Anterior cingulate cortex (tissue), 58 donors: ENCODE results near the gene STAG3.
"Not testable (repeated sequence)": the region's sequence is repeated elsewhere in the genome, so short reads cannot be mapped to it uniquely, and the experiment has no call there.

ENCODE experiments used
- DNase-seq, 58 donors: peaks; one replicate each; lab custom pipeline; 2025; lab: John Stamatoyannopoulos, UW

Gene STAG3

GRCh38 chr7:100173806-100174495 is 3.8 kb upstream of the STAG3 start:
- no peak for DNase-seq

GRCh38 chr7:100174582-100174981 is 3.1 kb upstream of the STAG3 start:
- DNase-seq, result no peak

GRCh38 chr7:100175296-100175935 is 2.3 kb upstream of the STAG3 start:
- no peak for DNase-seq

GRCh38 chr7:100176096-100177044 is 1.3 kb upstream of the STAG3 start:
- no peak for DNase-seq

GRCh38 chr7:100180084-100180483 is 2.4 kb downstream of the STAG3 start:
- not testable (repeated sequence) for DNase-seq

- not testable (repeated sequence) for DNase-seq
Observed at GRCh38 chr7:100182616-100183015, 4.9 kb downstream of the STAG3 start.

GRCh38 chr7:100183090-100183489 is 5.4 kb downstream of the STAG3 start:
- not testable (repeated sequence) for DNase-seq

GRCh38 chr7:100185726-100186125 is 8.0 kb downstream of the STAG3 start:
- no peak for DNase-seq

- no peak for DNase-seq
Observed at GRCh38 chr7:100189061-100189460, 11.3 kb downstream of the STAG3 start.

GRCh38 chr7:100190048-100190711 is 12.5 kb downstream of the STAG3 start:
- no peak for DNase-seq

GRCh38 chr7:100191775-100192174 is 14.1 kb downstream of the STAG3 start:
- DNase-seq, result no peak

- DNase-seq, result not testable (repeated sequence)
Observed at GRCh38 chr7:100192281-100192862, 14.7 kb downstream of the STAG3 start.

- no peak for DNase-seq
Observed at GRCh38 chr7:100192969-100193368, 15.3 kb downstream of the STAG3 start.

- DNase-seq, result no peak
Observed at GRCh38 chr7:100195222-100195621, 17.5 kb downstream of the STAG3 start.

GRCh38 chr7:100195901-100196322 is 18.2 kb downstream of the STAG3 start:
- DNase-seq, result not testable (repeated sequence)

- DNase-seq, result no peak
Observed at GRCh38 chr7:100198266-100198665, 20.5 kb downstream of the STAG3 start.

- no peak for DNase-seq
Observed at GRCh38 chr7:100200693-100201092, 23.0 kb downstream of the STAG3 start.

- DNase-seq, result no peak
Observed at GRCh38 chr7:100204454-100204853, 26.7 kb downstream of the STAG3 start.

- DNase-seq, result no peak
Observed at GRCh38 chr7:100208911-100209408, 31.2 kb downstream of the STAG3 start.

GRCh38 chr7:100209493-100209892 is 31.8 kb downstream of the STAG3 start:
- no peak for DNase-seq
